Astrocyte (in vitro differentiated cells and primary cell): ENCODE data around the gene PTRHD1. TPM values are rescaled to one million over a fixed set of nuclear protein-coding genes. Genes with fewer than 3 reads are reported as not detected.

Source experiments
- DNase-seq: peaks from one replicate; pipeline ENCODE4 v3.0.0-alpha.2; 2010; ENCODE audit warnings: low read depth
- FAIRE-seq: peaks from 2 replicates; lab custom pipeline; 2011; peaks lifted over from hg19 to GRCh38; lab: Jason Lieb, UNC
- H2AFZ ChIP-seq: 2 replicates; pipeline ENCODE4 v1.6.0; 2012; ENCODE audit warnings: low read depth, low read length, inconsistent platforms
- H3K27ac ChIP-seq: 2 replicates; pipeline ENCODE4 v1.5.1; 2011; ENCODE audit warnings: low read depth, low read length, inconsistent platforms
- H3K27me3 ChIP-seq: 2 replicates; pipeline ENCODE4 v1.6.0; 2011; ENCODE audit warnings: low read length, inconsistent platforms; ENCODE audit not compliant: insufficient read depth
- H3K36me3 ChIP-seq: 2 replicates; pipeline ENCODE4 v1.5.1; 2011; ENCODE audit warnings: low read length, inconsistent platforms; ENCODE audit not compliant: insufficient read depth
- H3K4me1 ChIP-seq: 2 replicates; pipeline ENCODE4 v1.5.1; 2011; ENCODE audit warnings: low read length, inconsistent platforms; ENCODE audit not compliant: insufficient read depth
- H3K4me2 ChIP-seq: 2 replicates; pipeline ENCODE4 v1.6.0; 2012; ENCODE audit warnings: low read length, inconsistent platforms
- H3K4me3 ChIP-seq: 2 replicates; pipeline ENCODE4 v1.5.1; 2011; ENCODE audit warnings: low read depth, mild to moderate bottlenecking, low read length, inconsistent platforms; ENCODE audit not compliant: insufficient read depth
- H3K79me2 ChIP-seq: 2 replicates; pipeline ENCODE4 v1.6.0; 2012; ENCODE audit warnings: mild to moderate bottlenecking, low read length, inconsistent platforms; ENCODE audit not compliant: insufficient read depth
- H3K9ac ChIP-seq: 2 replicates; pipeline ENCODE4 v1.6.0; 2012; ENCODE audit warnings: mild to moderate bottlenecking, low read length, inconsistent platforms
- H3K9me3 ChIP-seq: 2 replicates; pipeline ENCODE4 v1.5.1; 2012; ENCODE audit warnings: low read depth, mild to moderate bottlenecking, low read length, inconsistent platforms; ENCODE audit not compliant: insufficient read depth
- H4K20me1 ChIP-seq: 2 replicates; pipeline ENCODE4 v1.6.0; 2012; ENCODE audit warnings: low read length, inconsistent platforms; ENCODE audit not compliant: insufficient read depth
- H3K27ac Mint-ChIP-seq: one replicate; pipeline ENCODE4 v1.8.0; 2021; ENCODE audit warnings: mild to moderate bottlenecking, mixed read lengths; ENCODE audit not compliant: unreplicated experiment
- H3K27me3 Mint-ChIP-seq: one replicate; pipeline ENCODE4 v1.8.0; 2021; ENCODE audit warnings: low read depth, mixed read lengths; ENCODE audit not compliant: unreplicated experiment
- H3K36me3 Mint-ChIP-seq: one replicate; pipeline ENCODE4 v1.8.0; 2021; ENCODE audit warnings: low read depth, mixed read lengths; ENCODE audit not compliant: unreplicated experiment
- H3K4me1 Mint-ChIP-seq: one replicate; pipeline ENCODE4 v1.8.0; 2021; ENCODE audit warnings: low read depth, mixed read lengths; ENCODE audit not compliant: unreplicated experiment
- H3K4me3 Mint-ChIP-seq: one replicate; pipeline ENCODE4 v1.8.0; 2021; ENCODE audit warnings: mild to moderate bottlenecking, moderate library complexity, mixed read lengths; ENCODE audit not compliant: unreplicated experiment
- H3K9me3 Mint-ChIP-seq: one replicate; pipeline ENCODE4 v1.8.0; 2021; ENCODE audit warnings: mild to moderate bottlenecking, mixed read lengths; ENCODE audit not compliant: unreplicated experiment
- CTCF ChIP-seq: IDR thresholded peaks from 2 replicates; pipeline ENCODE4 v1.5.1; 2011; ENCODE audit warnings: low read depth, mild to moderate bottlenecking, inconsistent platforms, low read length, moderate library complexity; ENCODE audit not compliant: insufficient read depth
- EZH2 ChIP-seq: IDR thresholded peaks from 2 replicates; pipeline ENCODE4 v1.6.1; 2012; ENCODE audit warnings: mild to moderate bottlenecking, low read length, inconsistent platforms; ENCODE audit not compliant: insufficient read depth
- total RNA-seq: library from RNA; stranded (reverse); gene quantifications from 2 replicates; pipeline ENCODE4 v1.2.1, GENCODE V29; 2021

Gene PTRHD1
- total RNA-seq, 1 donor from 2014 or later: 28.7 TPM

- H3K27me3 ChIP-seq: no peaks in the 10 kb centered on the region
- no peaks in the 10 kb centered on the region for H4K20me1 ChIP-seq
- H3K27me3 Mint-ChIP-seq: peaks cover 3% of the 10 kb centered on the region
- H3K4me1 ChIP-seq: no peaks in the 10 kb centered on the region
- no peak overlapping the region for H3K4me3 ChIP-seq
- H3K79me2 ChIP-seq: no peaks in the 10 kb centered on the region
- no peaks in the 10 kb centered on the region for H3K9me3 ChIP-seq
- no peak overlapping the region for H3K9ac ChIP-seq
- H3K27ac Mint-ChIP-seq: no peak overlapping the region
- DNase-seq: no peak
- FAIRE-seq: no peak
- no peaks in the 10 kb centered on the region for H3K9me3 Mint-ChIP-seq
- H3K4me1 Mint-ChIP-seq: no peaks in the 10 kb centered on the region
- H3K4me2 ChIP-seq: no peak overlapping the region
- no peak overlapping the region for H3K27ac ChIP-seq
- no peaks in the 10 kb centered on the region for H3K36me3 ChIP-seq
- no peak overlapping the region for H3K4me3 Mint-ChIP-seq
- TF ChIP-seq EZH2 (no peak), CTCF (no peak)
- peaks cover 6% of the 10 kb centered on the region for H3K36me3 Mint-ChIP-seq
- H2AFZ ChIP-seq: no peak overlapping the region
Measured at GRCh38 chr2:24840962-24841945, 48.1 kb upstream of the PTRHD1 start.

- Histone ChIP-seq H3K9ac (no peak overlapping the region), H4K20me1 (no peaks in the 10 kb centered on the region), H3K27me3 (no peaks in the 10 kb centered on the region), H2AFZ (no peak overlapping the region), H3K9me3 (no peaks in the 10 kb centered on the region), H3K4me3 (no peak overlapping the region), H3K27ac (no peak overlapping the region), H3K79me2 (no peaks in the 10 kb centered on the region), H3K36me3 (no peaks in the 10 kb centered on the region), H3K4me1 (peaks cover 2% of the 10 kb centered on the region), H3K4me2 (no peak overlapping the region)
- FAIRE-seq: no peak
- Mint-ChIP-seq H3K4me1 (no peaks in the 10 kb centered on the region), H3K36me3 (peaks cover 6% of the 10 kb centered on the region), H3K27me3 (peaks cover 3% of the 10 kb centered on the region), H3K9me3 (no peaks in the 10 kb centered on the region), H3K27ac (no peak overlapping the region), H3K4me3 (no peak overlapping the region)
- TF ChIP-seq EZH2 (no peak), CTCF (no peak)
- DNase-seq: no peak
Measured at GRCh38 chr2:24840164-24840869, 47.1 kb upstream of the PTRHD1 start.
